Ovary (tissue), 9 donors: ENCODE results near the gene XYLT2. TPM values are rescaled to one million over a fixed set of nuclear protein-coding genes. Genes with fewer than 3 reads are reported as not detected.

ENCODE experiments used
- DNase-seq, 5 donors: peaks; one replicate each; pipeline ENCODE4 v3.0.0-alpha.2; 2019 to 2020
- H3K27ac ChIP-seq, 2 donors: fragments of 200-600 bp; one replicate each; pipeline versions ENCODE4 v1.5.1 to v1.8.0; 2019 to 2022
- H3K27me3 ChIP-seq: fragments of 200-600 bp; one replicate; pipeline ENCODE4 v1.8.0; 2022
- H3K36me3 ChIP-seq: fragments of 200-600 bp; sonication (generic); one replicate; pipeline ENCODE4 v1.5.1; 2019
- H3K4me1 ChIP-seq: one replicate; pipeline ENCODE4 v1.8.1; 2013; ENCODE audit warnings: mild to moderate bottlenecking, moderate library complexity; ENCODE audit not compliant: insufficient read depth
- H3K4me3 ChIP-seq: fragments of 200-600 bp; sonication (generic); one replicate; pipeline ENCODE4 v1.5.1; 2017
- H3K9me3 ChIP-seq, 2 donors: fragments of 200-600 bp in 1 of 2; sonication (generic) in 1 of 2; one replicate each; pipeline versions ENCODE4 v1.5.1 to v1.8.1; 2013 to 2019; ENCODE audit warnings: mild to moderate bottlenecking in 1 of 2, moderate library complexity in 1 of 2
- CTCF ChIP-seq, 3 donors: fragments of 450-650 bp in 2 of 3; fragments of 200-600 bp in 1 of 3; IDR thresholded peaks; one replicate each; pipeline versions ENCODE4 v1.5.1 to v1.8.0; 2016 to 2022; ENCODE audit warnings: antibody characterized with exemption in 3 of 3, mild to moderate bottlenecking in 1 of 3
- EP300 ChIP-seq: sonication (generic); formaldehyde crosslinking; IDR thresholded peaks from one replicate; pipeline ENCODE4 v1.6.1; 2017; ENCODE audit warnings: antibody characterized with exemption
- POLR2A ChIP-seq: fragments of 450-650 bp; IDR thresholded peaks from one replicate; pipeline ENCODE4 v1.6.1; 2017; ENCODE audit warnings: antibody characterized with exemption, mild to moderate bottlenecking, moderate library complexity
- WGBS, 3 donors: extraction: QIAGEN DNeasy Blood & Tissue Kit in 1 of 3; methylation state at CpG; one replicate each; pipeline versions ENCODE4 v1.1.5 to v1.1.7; 2013 to 2017; 5-methylcytosine and 5-hydroxymethylcytosine counted together
- intact Hi-C, 4 donors: fragments of 100-400 bp; cut with DNase I; formaldehyde crosslinking; loops; one replicate each; pipeline versions ENCODE4 v1.11.0 to v1.15.1; 2022 to 2023
- polyA plus RNA-seq, 2 donors: library from polyadenylated mRNA; stranded (reverse); fragments of 200-250 nt in 1 of 2; fragments of 350-450 nt in 1 of 2; fragmentation: Illumina TruSeq in 1 of 2; extraction: RNeasy Lipid Tissue Mini Kit (QIAGEN cat#74804) in 1 of 2; gene quantifications; one replicate each; pipeline ENCODE4 v1.2.3, GENCODE V29; 2013 to 2014
- total RNA-seq, 7 donors: library from RNA; depleted of rRNA in 2 of 7; stranded (reverse); fragments of >200 nt in 2 of 7; fragmentation: NEBNext Ultra II Directional in 3 of 7; extraction: Animal tissue kit (Norgen Biotek cat#: 25700) in 3 of 7; gene quantifications; one replicate each; pipeline versions ENCODE4 v1.1.0 to v1.2.4, GENCODE V29; 2016 to 2023
- donor health status: DM: no; HTN: no; CAD: no; lungs with moderate emphysema.
- donor health status: DM: no; HTN: no; CAD: no.
- donor health status: Bipolar disorder and iron deficiency.
- donor health status: DM: yes; HTN: yes; CAD: no.
- donor health status: DM: no; HTN: no; CAD: no.
- donor health status: DM: yes; HTN: yes; CAD: no.

The XYLT2 gene
- total and polyA plus RNA-seq, 9 donors, result 5.2 to 34.1 (median 27.4) TPM

DNA sequence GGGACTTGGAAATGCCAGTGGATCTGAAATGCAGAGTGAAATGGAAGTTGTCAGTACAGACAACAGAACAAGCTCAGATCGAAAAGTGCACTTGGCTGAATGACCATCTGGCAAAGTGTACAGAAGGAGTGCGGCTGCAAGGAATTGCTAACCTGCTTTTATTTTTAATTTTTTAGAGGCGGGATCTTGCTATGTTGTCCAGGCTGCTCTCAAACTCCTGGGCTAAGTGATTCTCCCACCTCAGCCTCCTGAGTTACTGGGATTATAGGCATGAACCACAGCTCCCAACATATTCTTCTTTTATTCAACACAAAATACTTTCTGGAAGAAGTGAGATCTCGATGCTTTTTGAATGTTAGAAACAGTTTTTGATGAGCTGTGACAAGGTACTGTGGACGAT lies 47.8 kb downstream of the XYLT2 start:
- H3K9me3 ChIP-seq, result no peaks in the 10 kb centered on the region
- peaks cover 5% of the 10 kb centered on the region for H3K4me1 ChIP-seq
- no peak overlapping the region for H3K4me3 ChIP-seq
- WGBS, 3 donors, result 85 to 92% (median 89%) methylated on average over 5 of the region's 5 CpGs
- no peaks in the 10 kb centered on the region for H3K36me3 ChIP-seq
- H3K27ac ChIP-seq, result no peak overlapping the region
- H3K27me3 ChIP-seq, result no peaks in the 10 kb centered on the region
- no peak for TF ChIP-seq CTCF (IDR thresholded peaks at IDR 0.05)
- no peak for TF ChIP-seq POLR2A
- no peak for DNase-seq
- intact Hi-C loops, result no loop called here

DNA sequence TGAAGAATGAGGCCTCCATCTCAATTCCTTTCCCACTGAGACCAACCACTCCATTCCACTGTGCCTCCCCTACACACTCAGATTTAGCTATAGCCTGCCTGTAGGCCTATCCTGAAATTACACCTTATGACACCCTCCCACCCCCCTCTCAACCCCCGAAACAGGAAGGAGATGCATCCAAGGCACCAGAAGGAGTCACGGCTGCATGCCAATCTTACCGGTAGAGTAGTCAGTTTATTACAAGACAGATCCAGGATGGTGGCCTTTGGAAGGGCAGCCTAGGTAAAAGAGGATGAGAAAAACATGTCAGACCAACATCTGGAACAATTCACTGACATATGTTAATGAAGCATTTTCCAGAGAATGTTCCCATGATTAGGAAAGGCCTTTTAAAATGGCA lies 48.8 kb downstream of the XYLT2 start:
- no peaks in the 10 kb centered on the region for H3K36me3 ChIP-seq

DNA sequence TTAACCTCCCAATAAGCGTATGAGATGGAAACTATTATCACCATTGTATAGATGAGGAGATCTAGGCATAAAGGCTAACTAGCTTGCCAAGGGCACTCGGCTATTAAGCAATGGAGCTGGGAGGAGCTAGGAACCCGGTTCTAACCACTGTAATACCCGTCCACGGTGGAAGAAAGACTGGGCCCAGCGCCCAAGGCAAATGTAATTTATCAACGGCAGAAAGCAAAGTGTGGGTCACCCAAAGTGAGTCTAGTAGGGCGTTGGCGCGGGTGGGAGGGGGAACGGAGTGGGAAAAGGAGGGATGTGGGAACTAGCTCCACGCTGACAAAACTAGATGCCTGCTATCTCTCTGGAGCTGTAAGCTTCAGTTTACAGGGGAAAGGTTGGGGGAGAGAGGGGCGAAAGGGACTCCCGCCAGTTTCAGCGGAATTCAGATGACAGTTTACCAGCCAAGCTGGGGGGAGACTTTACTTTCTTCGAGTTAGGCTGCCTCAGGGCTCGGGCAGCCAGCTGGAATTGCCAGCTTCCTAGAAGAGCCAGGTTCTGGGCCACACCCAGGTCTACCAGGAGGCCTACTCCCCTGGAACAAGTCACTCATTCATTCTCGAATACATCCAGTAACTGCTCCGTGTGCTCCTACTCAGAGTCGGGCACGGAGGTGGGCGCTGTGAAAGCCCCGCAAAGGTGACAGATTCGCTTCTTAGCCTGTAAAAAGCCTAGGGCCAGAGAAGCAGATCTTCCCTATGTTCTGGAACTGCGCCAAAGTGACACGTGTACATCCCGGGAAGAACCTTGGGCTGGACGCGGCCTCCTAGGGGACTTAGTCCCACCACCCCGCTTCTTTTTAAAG lies 50.6 kb downstream of the XYLT2 start:
- Histone ChIP-seq H3K27me3 (no peaks in the 10 kb centered on the region), H3K4me3 (peak overlapping the region; percentile 95), H3K27ac (peak overlapping the region in 1 of 2 donors; percentile 13), H3K4me1 (peaks cover 5% of the 10 kb centered on the region), H3K9me3 (no peaks in the 10 kb centered on the region), H3K36me3 (no peaks in the 10 kb centered on the region)
- DNase-seq, result peak; percentile 30 to 54 (median 47)
- WGBS, 3 donors, result 1 to 2% (median 2%) methylated on average over 30 of the region's 30 CpGs
- TF ChIP-seq POLR2A, result no peak
- intact Hi-C loops, result no loop called here

More for the DNA sequence above, 48.8 kb downstream of the XYLT2 start:
- H3K9me3 ChIP-seq, result no peaks in the 10 kb centered on the region
- no peaks in the 10 kb centered on the region for H3K27me3 ChIP-seq
- H3K4me1 ChIP-seq, result peaks cover 5% of the 10 kb centered on the region
- TF ChIP-seq POLR2A (no peak), EP300 (no peak), CTCF (IDR thresholded peaks at IDR 0.05) (no peak)
- H3K27ac ChIP-seq, result no peak overlapping the region
- H3K4me3 ChIP-seq, result no peak overlapping the region
- no peak for DNase-seq
- WGBS, 3 donors, result 3 to 20% (median 11%) methylated on average over 3 of the region's 3 CpGs
- intact Hi-C loops, result no loop called here

- Histone ChIP-seq H3K36me3 (no peaks in the 10 kb centered on the region), H3K27ac (peak within 1 kb of the TSS in 1 of 2 donors; percentile 13), H3K4me3 (peak within 1 kb of the TSS; percentile 95), H3K4me1 (peaks cover 5% of the 10 kb centered on the region), H3K27me3 (no peaks in the 10 kb centered on the region), H3K9me3 (no peaks in the 10 kb centered on the region)
- TF ChIP-seq CTCF (IDR thresholded peaks at IDR 0.05), result peak; percentile 93 to 97 (median 96)
- peak; percentile 85 for TF ChIP-seq POLR2A
- no peak for TF ChIP-seq EP300
- DNase-seq, result peak; percentile 86 to 94 (median 88)
- intact Hi-C loops, result no loop called here
- WGBS, 3 donors, result 1% methylated on average over 64 to 70 of the region's 70 CpGs
These were observed 51.4 kb downstream of the XYLT2 start, which contains the start of gene LRRC59 for GRCh38 chr17:50397111-50397918. Gene LRRC59 (minus strand): TSS chr17:50397523. CDS start chr17:50397317, 206 bp downstream.
